GM23248 (cell line): ENCODE results near the gene IQSEC1. TPM values are rescaled to one million over a fixed set of nuclear protein-coding genes. Genes with fewer than 3 reads are reported as not detected.

Source experiments
- DNase-seq: peaks from one replicate; pipeline ENCODE4 v3.0.0-alpha.2; 2015
- H2AFZ ChIP-seq: fragments of 200-600 bp; sonication (generic); 2 replicates; pipeline ENCODE4 v1.6.1; 2016; ENCODE audit warnings: antibody characterized with exemption
- H3F3A ChIP-seq: fragments of 200-600 bp; sonication (generic); 2 replicates; pipeline ENCODE4 v1.6.1; 2016; ENCODE audit warnings: mild to moderate bottlenecking, antibody characterized with exemption, mixed run types; ENCODE audit not compliant: insufficient read depth
- H3K27ac ChIP-seq: fragments of 200-600 bp; sonication (generic); 2 replicates; pipeline ENCODE4 v1.5.1; 2016; ENCODE audit warnings: mild to moderate bottlenecking
- H3K27me3 ChIP-seq: fragments of 200-600 bp; sonication (generic); replicated peaks from 2 replicates; pipeline ENCODE4 v1.6.1; 2016; ENCODE audit warnings: mild to moderate bottlenecking; ENCODE audit not compliant: insufficient read depth
- H3K36me3 ChIP-seq: fragments of 200-600 bp; sonication (generic); 2 replicates; pipeline ENCODE4 v1.6.1; 2016; ENCODE audit warnings: low read depth, mild to moderate bottlenecking
- H3K4me1 ChIP-seq: fragments of 200-600 bp; sonication (generic); 2 replicates; pipeline ENCODE4 v1.6.1; 2016; ENCODE audit warnings: mild to moderate bottlenecking; ENCODE audit not compliant: insufficient read depth
- H3K4me2 ChIP-seq: fragments of 200-600 bp; sonication (generic); one replicate; pipeline ENCODE4 v1.6.1; 2016; ENCODE audit warnings: mild to moderate bottlenecking; ENCODE audit not compliant: unreplicated experiment
- H3K4me3 ChIP-seq: fragments of 200-600 bp; sonication (generic); 2 replicates; pipeline ENCODE4 v1.5.1; 2016; ENCODE audit warnings: mild to moderate bottlenecking
- H3K79me2 ChIP-seq: fragments of 200-600 bp; sonication (generic); 2 replicates; pipeline ENCODE4 v1.6.1; 2016; ENCODE audit warnings: mild to moderate bottlenecking; ENCODE audit not compliant: insufficient read depth
- H3K9ac ChIP-seq: fragments of 200-600 bp; sonication (generic); 2 replicates; pipeline ENCODE4 v1.6.1; 2016; ENCODE audit warnings: mild to moderate bottlenecking
- H3K9me2 ChIP-seq: fragments of 200-600 bp; sonication (generic); 2 replicates; pipeline ENCODE4 v1.6.1; 2016; ENCODE audit warnings: mixed run types, mild to moderate bottlenecking, moderate library complexity; ENCODE audit not compliant: insufficient read depth
- H3K9me3 ChIP-seq: fragments of 200-600 bp; sonication (generic); one replicate; pipeline ENCODE4 v1.6.1; 2017; ENCODE audit warnings: low read depth
- H4K20me1 ChIP-seq: fragments of 200-600 bp; sonication (generic); 2 replicates; pipeline ENCODE4 v1.6.0; 2016; ENCODE audit not compliant: insufficient read depth
- EZH2 ChIP-seq: fragments of 200-600 bp; sonication (generic); IDR thresholded peaks from 2 replicates; pipeline ENCODE4 v1.6.1; 2018; ENCODE audit warnings: antibody characterized with exemption, mild to moderate bottlenecking; ENCODE audit not compliant: insufficient read depth, poor library complexity, severe bottlenecking
- EZH2phosphoT487 ChIP-seq: fragments of 200-600 bp; sonication (generic); IDR thresholded peaks from 2 replicates; pipeline ENCODE4 v1.6.1; 2018; ENCODE audit warnings: antibody characterized with exemption, moderate library complexity, mild to moderate bottlenecking, low read depth; ENCODE audit not compliant: insufficient read depth
- WGBS, 2 experiments: methylation state at CpG; one replicate each; pipeline ENCODE4 v1.1.6; 2015 to 2017; ENCODE audit warnings: low lambda C conversion rate in 2 of 2, low coverage in 1 of 2; ENCODE audit errors: missing lambda C conversion rate in 2 of 2; 5-methylcytosine and 5-hydroxymethylcytosine counted together
- in situ Hi-C: fragments of 300-500 bp; cut with MboI; formaldehyde crosslinking; loops from 2 replicates; pipeline ENCODE4 v1.15.0; 2020
- polyA plus RNA-seq: library from polyadenylated mRNA; unstranded; fragments of >200 nt; fragmentation: Nextera tagmentation; extraction: Ambion mirVana; gene quantifications from 2 replicates; pipeline ENCODE4 v1.2.1, GENCODE V29; 2016
- total RNA-seq: library from RNA; depleted of rRNA; stranded (reverse); fragments of >200 nt; shearing (Covaris generic); gene quantifications from 2 replicates; pipeline ENCODE4 v1.2.3, GENCODE V29; 2014

Gene IQSEC1
- total and polyA plus RNA-seq, 2 experiments from 2014 or later, result 5.1 to 21.6 TPM

DNA sequence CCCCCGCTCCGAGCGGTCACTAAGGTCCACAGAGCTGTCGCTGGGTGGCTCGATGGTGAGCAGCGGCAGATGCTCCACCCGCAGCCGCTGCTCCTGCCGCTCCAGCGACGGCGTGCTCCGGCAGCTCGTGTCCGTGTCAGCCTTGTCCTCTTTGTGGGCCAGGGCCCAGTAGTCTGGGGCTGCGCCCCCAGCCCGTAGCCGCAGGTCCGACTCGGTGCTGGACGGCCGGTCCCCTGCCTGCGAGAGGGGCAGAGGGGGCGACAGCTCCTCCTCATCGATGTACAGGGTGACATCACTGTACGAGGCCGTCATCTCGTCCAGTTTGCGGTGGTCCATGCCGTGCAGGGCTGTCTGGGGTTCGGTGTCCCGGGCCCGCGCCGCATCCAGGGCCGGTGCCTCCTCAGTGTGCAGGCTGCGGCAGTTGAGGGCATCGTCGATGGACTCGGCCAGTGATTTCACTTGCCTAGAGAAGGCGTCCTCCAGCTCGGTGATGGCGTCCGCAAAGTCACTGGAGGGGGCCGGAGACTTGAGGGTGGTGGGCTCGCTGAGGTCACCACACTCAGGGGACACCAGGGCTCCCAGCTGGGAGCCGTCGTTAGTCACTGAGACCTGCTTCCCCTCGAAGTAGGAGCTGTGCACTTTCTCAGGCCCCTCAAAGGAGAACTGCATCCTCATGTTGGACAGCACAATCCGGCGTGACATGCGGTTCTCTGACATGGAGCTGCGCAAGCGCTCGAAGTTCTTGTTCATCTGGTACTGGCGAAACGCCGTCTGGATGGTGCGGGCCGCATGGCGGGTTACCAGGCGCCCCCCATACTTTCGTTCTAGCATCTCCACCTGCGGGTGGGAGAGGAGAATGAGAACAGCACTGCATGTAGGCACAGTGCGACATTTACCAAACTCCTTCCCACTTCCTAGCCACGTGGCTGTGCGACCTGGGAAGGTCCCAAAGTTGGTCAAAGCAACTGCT lies 137.1 kb downstream of the IQSEC1 start:
- Histone ChIP-seq H3K36me3 (peaks cover 3% of the 10 kb centered on the region; the same call in 1 of the 2 replicates), H3K79me2 (no peaks in the 10 kb centered on the region), H4K20me1 (peaks cover 3% of the 10 kb centered on the region; the same call in 1 of the 2 replicates), H2AFZ (no peak overlapping the region), H3K9me3 (no peaks in the 10 kb centered on the region), H3K27me3 (no peaks in the 10 kb centered on the region), H3K4me2 (no peak overlapping the region), H3F3A (no peaks in the 10 kb centered on the region), H3K9me2 (no peaks in the 10 kb centered on the region), H3K4me3 (no peak overlapping the region), H3K4me1 (no peaks in the 10 kb centered on the region; the same call in 1 of the 2 replicates), H3K9ac (no peak overlapping the region), H3K27ac (no peak overlapping the region)
- in situ Hi-C loops, result no loop called here
- TF ChIP-seq EZH2phosphoT487, result no peak
- TF ChIP-seq EZH2, result no peak
- 96 to 97% methylated on average over 66 to 67 of the region's 67 CpGs for WGBS, 2 experiments
- DNase-seq, result no peak

DNA sequence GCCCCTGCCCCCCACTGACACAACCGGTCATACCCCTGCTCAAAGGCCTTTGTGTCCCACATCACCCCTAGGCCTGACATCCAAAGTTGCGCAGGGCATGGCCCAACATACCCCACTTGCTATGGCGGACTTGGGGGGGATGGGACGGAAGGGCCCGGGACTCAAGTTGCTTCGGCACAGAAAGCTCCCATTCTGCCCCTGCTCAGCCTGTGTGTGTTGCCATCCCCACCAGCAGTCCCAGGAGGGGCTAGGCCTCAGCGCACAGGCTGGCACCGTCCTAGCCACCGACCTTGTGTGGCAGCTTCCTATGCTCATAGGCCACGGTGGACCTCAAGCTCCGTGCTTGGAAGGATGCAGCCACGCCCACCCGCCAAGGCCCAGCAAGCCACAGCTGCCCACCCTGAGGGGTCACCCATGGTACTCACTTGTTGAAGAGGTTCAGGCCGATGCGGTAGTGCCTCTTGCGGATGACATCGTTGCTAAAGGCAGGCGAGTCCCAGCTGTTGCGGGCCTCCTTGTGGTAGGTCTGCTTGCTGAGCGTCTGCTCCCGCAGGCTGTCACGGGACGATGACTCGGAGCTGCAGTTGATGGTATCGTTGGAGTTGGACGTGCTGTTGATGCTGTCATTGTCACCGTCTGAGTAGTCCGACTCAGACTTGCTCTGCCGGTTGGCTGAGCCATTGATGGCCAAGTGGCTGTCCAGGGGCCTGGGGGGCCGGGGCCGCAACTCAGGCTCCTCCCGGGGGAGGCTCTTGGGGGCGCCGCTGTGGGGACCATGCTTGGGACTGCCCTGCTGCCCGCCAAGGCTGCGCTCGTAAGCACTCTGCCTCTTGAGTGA lies 138.0 kb downstream of the IQSEC1 start:
- in situ Hi-C loops, result no loop called here
- H3K4me1 ChIP-seq, result no peaks in the 10 kb centered on the region; the same call in 1 of the 2 replicates
- no peaks in the 10 kb centered on the region for H3F3A ChIP-seq
- no peaks in the 10 kb centered on the region for H3K9me2 ChIP-seq
- no peak overlapping the region for H3K4me3 ChIP-seq
- WGBS, 2 experiments, result 89 to 91% methylated on average over 32 to 37 of the region's 37 CpGs
- H3K27me3 ChIP-seq, result no peaks in the 10 kb centered on the region
- no peak overlapping the region for H3K9ac ChIP-seq
- no peak overlapping the region for H3K27ac ChIP-seq
- no peak for DNase-seq
- no peak overlapping the region for H2AFZ ChIP-seq
- no peaks in the 10 kb centered on the region for H3K9me3 ChIP-seq
- H3K4me2 ChIP-seq, result no peak overlapping the region
- H4K20me1 ChIP-seq, result peaks cover 3% of the 10 kb centered on the region; the same call in 1 of the 2 replicates
- no peaks in the 10 kb centered on the region for H3K79me2 ChIP-seq
- TF ChIP-seq EZH2 (no peak), EZH2phosphoT487 (no peak)
- H3K36me3 ChIP-seq, result peaks cover 3% of the 10 kb centered on the region; the same call in 1 of the 2 replicates

GRCh38 chr3:12934431-12934830 lies 138.8 kb downstream of the IQSEC1 start:
- DNase-seq, result peak; percentile 53
- peaks cover 3% of the 10 kb centered on the region; the same call in 1 of the 2 replicates for H4K20me1 ChIP-seq

DNA sequence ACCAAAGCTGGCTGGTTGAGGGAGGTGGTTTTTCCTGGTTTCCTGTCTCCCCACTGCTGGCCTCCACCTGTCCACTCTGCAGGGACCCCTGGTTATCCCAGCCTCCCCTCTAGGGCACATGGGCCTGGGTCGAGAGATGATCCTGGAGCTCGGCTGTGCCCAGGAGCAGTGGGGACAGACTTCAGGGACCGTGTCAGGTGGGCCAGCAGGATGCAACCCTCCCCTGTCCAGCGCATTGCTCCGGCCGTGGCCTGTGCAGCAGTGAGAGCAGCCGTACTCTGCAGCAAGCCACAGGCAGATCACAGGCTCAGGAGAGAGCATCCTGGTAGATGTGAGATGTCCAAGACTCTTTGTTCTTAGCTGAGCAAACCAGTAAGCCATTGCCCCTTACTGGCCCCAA lies 139.3 kb downstream of the IQSEC1 start:
- no peaks in the 10 kb centered on the region for H3K79me2 ChIP-seq
- H3K9ac ChIP-seq, result no peak overlapping the region
- H3K27ac ChIP-seq, result no peak overlapping the region
- H3F3A ChIP-seq, result no peaks in the 10 kb centered on the region
- H3K4me1 ChIP-seq, result no peaks in the 10 kb centered on the region; the same call in 1 of the 2 replicates
- WGBS, 2 experiments, result 81 to 84% methylated on average over 7 of the region's 7 CpGs
- DNase-seq, result no peak
- H4K20me1 ChIP-seq, result peaks cover 3% of the 10 kb centered on the region; the same call in 1 of the 2 replicates
- H3K9me2 ChIP-seq, result no peaks in the 10 kb centered on the region
- no peaks in the 10 kb centered on the region for H3K9me3 ChIP-seq
- no peak overlapping the region for H3K4me3 ChIP-seq
- in situ Hi-C loops, result no loop called here
- H3K27me3 ChIP-seq, result no peaks in the 10 kb centered on the region
- peaks cover 3% of the 10 kb centered on the region; the same call in 1 of the 2 replicates for H3K36me3 ChIP-seq
- H2AFZ ChIP-seq, result no peak overlapping the region
- no peak overlapping the region for H3K4me2 ChIP-seq
- TF ChIP-seq EZH2 (no peak), EZH2phosphoT487 (no peak)

More at GRCh38 chr3:12934431-12934830, 138.8 kb downstream of the IQSEC1 start:
- Histone ChIP-seq H3K4me3 (no peak overlapping the region), H3K27me3 (no peaks in the 10 kb centered on the region), H3K36me3 (peaks cover 3% of the 10 kb centered on the region; the same call in 1 of the 2 replicates), H3K9ac (no peak overlapping the region), H3F3A (no peaks in the 10 kb centered on the region), H3K4me2 (no peak overlapping the region), H3K4me1 (no peaks in the 10 kb centered on the region; the same call in 1 of the 2 replicates), H3K9me2 (no peaks in the 10 kb centered on the region), H3K79me2 (no peaks in the 10 kb centered on the region), H3K27ac (no peak overlapping the region), H3K9me3 (no peaks in the 10 kb centered on the region), H2AFZ (no peak overlapping the region)
- TF ChIP-seq EZH2phosphoT487, result no peak
- no peak for TF ChIP-seq EZH2
- in situ Hi-C loops, result no loop called here
- 47 to 49% methylated on average over 8 of the region's 8 CpGs for WGBS, 2 experiments
